ENCODE measurements around the gene ZNF219. TPM values are rescaled to one million over a fixed set of nuclear protein-coding genes. Genes with fewer than 3 reads are reported as not detected.
A peak's percentile ranks its signal among the peaks of the same experiment; 100 is the strongest.

ZNF219 gene
- total and polyA plus RNA-seq, 2 of the 13 experiments (the other 11 are each of a cell fraction or from before 2014, with no cell fraction given): 34.5 to 36.6 TPM

DNA sequence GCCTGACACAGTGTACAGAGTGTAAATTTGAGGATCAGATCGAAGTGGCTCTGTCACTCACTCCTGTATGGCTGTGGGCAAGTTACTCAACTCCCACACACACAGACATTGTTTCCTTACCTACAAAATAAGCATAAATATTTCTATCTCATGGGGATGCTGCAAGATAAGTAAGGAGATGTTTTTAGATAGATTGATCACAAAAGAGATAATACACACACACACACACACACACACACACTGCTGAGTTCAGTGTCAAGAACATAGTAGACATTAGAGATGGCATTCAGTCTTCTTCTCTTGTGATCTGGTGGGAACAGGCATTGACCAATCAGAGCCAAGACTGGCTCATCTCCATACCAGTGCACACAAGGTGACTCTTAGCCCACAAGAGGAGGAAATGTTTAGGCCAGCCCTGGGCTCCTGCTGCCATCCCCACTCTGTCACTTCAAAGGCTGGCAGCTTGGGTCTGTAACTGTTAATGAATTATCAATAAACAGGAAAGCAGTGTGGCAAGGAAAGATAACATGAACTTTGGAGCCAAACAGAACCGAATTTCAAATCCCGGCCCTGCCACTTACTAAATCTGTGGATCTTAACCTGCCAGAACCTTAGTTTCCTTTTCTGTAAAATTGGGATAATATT is 44.2 kb downstream of the ZNF219 start (continued):
- no peak for TF ChIP-seq ZNF512 (CRISPR knock-in tag; IDR thresholded peaks at IDR 0.05)
- peak; percentile 18 for TF ChIP-seq SMC3 (IDR thresholded peaks at IDR 0.05; ENCODE audit: low read length)
- TF ChIP-seq ZBTB7A (CRISPR knock-in tag; IDR thresholded peaks at IDR 0.05): no peak
- TF ChIP-seq GPN1 (CRISPR knock-in tag; IDR thresholded peaks at IDR 0.05; ENCODE audit: borderline replicate concordance): no peak
- peak; percentile 92 for TF ChIP-seq KLF6 (CRISPR knock-in tag; IDR thresholded peaks at IDR 0.05)
- TF ChIP-seq, protein P1, sequence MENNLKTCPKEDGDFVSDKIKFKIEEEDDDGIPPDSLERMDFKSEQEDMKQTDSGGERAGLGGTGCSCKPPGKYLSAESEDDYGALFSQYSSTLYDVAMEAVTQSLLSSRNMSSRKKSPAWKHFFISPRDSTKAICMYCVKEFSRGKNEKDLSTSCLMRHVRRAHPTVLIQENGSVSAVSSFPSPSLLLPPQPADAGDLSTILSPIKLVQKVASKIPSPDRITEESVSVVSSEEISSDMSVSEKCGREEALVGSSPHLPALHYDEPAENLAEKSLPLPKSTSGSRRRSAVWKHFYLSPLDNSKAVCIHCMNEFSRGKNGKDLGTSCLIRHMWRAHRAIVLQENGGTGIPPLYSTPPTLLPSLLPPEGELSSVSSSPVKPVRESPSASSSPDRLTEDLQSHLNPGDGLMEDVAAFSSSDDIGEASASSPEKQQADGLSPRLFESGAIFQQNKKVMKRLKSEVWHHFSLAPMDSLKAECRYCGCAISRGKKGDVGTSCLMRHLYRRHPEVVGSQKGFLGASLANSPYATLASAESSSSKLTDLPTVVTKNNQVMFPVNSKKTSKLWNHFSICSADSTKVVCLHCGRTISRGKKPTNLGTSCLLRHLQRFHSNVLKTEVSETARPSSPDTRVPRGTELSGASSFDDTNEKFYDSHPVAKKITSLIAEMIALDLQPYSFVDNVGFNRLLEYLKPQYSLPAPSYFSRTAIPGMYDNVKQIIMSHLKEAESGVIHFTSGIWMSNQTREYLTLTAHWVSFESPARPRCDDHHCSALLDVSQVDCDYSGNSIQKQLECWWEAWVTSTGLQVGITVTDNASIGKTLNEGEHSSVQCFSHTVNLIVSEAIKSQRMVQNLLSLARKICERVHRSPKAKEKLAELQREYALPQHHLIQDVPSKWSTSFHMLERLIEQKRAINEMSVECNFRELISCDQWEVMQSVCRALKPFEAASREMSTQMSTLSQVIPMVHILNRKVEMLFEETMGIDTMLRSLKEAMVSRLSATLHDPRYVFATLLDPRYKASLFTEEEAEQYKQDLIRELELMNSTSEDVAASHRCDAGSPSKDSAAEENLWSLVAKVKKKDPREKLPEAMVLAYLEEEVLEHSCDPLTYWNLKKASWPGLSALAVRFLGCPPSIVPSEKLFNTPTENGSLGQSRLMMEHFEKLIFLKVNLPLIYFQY (CRISPR knock-in tag; IDR thresholded peaks at IDR 0.05; ENCODE audit: borderline replicate concordance): peak; percentile 90; the same call in 1 of the 2 replicates
- TF ChIP-seq POLR2A (IDR thresholded peaks at IDR 0.05; ENCODE audit: insufficient read depth in 1 of 2, low read depth in 2 of 2, low read length in 2 of 2): peak; percentile 23 to 68; a peak in 2 of 4 replicates
- TF ChIP-seq SCMH1 (CRISPR knock-in tag; IDR thresholded peaks at IDR 0.05; ENCODE audit: borderline replicate concordance): no peak
- TF ChIP-seq BORCS8-MEF2B (CRISPR knock-in tag; IDR thresholded peaks at IDR 0.05): 0 out of 2 replicates have a peak, but pooled peaks have one; percentile 64
- TF ChIP-seq, protein P2, sequence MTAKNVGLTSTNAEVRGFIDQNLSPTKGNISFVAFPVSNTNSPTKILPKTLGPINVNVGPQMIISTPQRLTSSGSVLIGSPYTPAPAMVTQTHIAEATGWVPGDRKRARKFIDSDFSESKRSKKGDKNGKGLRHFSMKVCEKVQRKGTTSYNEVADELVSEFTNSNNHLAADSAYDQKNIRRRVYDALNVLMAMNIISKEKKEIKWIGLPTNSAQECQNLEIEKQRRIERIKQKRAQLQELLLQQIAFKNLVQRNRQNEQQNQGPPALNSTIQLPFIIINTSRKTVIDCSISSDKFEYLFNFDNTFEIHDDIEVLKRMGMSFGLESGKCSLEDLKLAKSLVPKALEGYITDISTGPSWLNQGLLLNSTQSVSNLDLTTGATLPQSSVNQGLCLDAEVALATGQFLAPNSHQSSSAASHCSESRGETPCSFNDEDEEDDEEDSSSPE (CRISPR knock-in tag; IDR thresholded peaks at IDR 0.05): peak; percentile 69; the same call in 1 of the 2 replicates
- no peak; the same call in 1 of the 2 replicates for TF ChIP-seq SP140L (CRISPR knock-in tag; IDR thresholded peaks at IDR 0.05; ENCODE audit: borderline replicate concordance)
- TF ChIP-seq GABPA (IDR thresholded peaks at IDR 0.05; ENCODE audit: low read depth, low read length): no peak
- TF ChIP-seq GABPA (CRISPR knock-in tag; IDR thresholded peaks at IDR 0.05; ENCODE audit: low read depth): peak; percentile 58
- TF ChIP-seq ZBTB20 (CRISPR knock-in tag; IDR thresholded peaks at IDR 0.05; ENCODE audit: borderline replicate concordance, low read depth): peak; percentile 88; the same call in 1 of the 2 replicates
- 0 out of 2 replicates have a peak, but pooled peaks have one; percentile 2 for TF ChIP-seq ZNF619 (CRISPR knock-in tag; IDR thresholded peaks at IDR 0.05)
- no peak for TF ChIP-seq SRSF4 (IDR thresholded peaks at IDR 0.05; ENCODE audit: low read depth, low read length, poor library complexity, severe bottlenecking)
- TF ChIP-seq GATA4 (IDR thresholded peaks at IDR 0.05; ENCODE audit: borderline replicate concordance, low read depth): peak; percentile 94; the same call in 1 of the 2 replicates
- TF ChIP-seq ZUFSP (CRISPR knock-in tag; IDR thresholded peaks at IDR 0.05; ENCODE audit: borderline replicate concordance): no peak
- TF ChIP-seq, protein P3, sequence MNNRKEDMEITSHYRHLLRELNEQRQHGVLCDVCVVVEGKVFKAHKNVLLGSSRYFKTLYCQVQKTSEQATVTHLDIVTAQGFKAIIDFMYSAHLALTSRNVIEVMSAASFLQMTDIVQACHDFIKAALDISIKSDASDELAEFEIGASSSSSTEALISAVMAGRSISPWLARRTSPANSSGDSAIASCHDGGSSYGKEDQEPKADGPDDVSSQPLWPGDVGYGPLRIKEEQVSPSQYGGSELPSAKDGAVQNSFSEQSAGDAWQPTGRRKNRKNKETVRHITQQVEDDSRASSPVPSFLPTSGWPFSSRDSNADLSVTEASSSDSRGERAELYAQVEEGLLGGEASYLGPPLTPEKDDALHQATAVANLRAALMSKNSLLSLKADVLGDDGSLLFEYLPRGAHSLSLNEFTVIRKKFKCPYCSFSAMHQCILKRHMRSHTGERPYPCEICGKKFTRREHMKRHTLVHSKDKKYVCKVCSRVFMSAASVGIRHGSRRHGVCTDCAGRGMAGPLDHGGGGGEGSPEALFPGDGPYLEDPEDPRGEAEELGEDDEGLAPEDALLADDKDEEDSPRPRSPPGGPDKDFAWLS (CRISPR knock-in tag; IDR thresholded peaks at IDR 0.05; ENCODE audit: borderline replicate concordance): no peak

Data from HepG2 (cell line).